ENCODE measurements around the gene NME3.
A peak's percentile ranks its signal among the peaks of the same experiment; 100 is the strongest.

The NME3 gene

GRCh38 chr16:1793578-1794220 lies 22.4 kb upstream of the NME3 start, which contains the start of gene IGFALS:
IGFALS (minus strand) TSS chr16:1793705; CDS start chr16:1793652, 53 bp downstream.
- no peak for DNase-seq (ENCODE audit: low read depth)

- DNase-seq (ENCODE audit: low read depth): no peak
Measured at GRCh38 chr16:1792836-1793577, 21.7 kb upstream of the NME3 start.

- no peak for DNase-seq (ENCODE audit: low read depth)
Measured at GRCh38 chr16:1791943-1792812, 20.8 kb upstream of the NME3 start.

- DNase-seq (ENCODE audit: low read depth): no peak
Measured at GRCh38 chr16:1791256-1791942, 20.1 kb upstream of the NME3 start.

- DNase-seq (ENCODE audit: low read depth): no peak
Measured at GRCh38 chr16:1790611-1791255, 19.4 kb upstream of the NME3 start.

- DNase-seq (ENCODE audit: low read depth): no peak
Measured at GRCh38 chr16:1790261-1790610, 18.9 kb upstream of the NME3 start.

GRCh38 chr16:1789643-1790045 lies 18.3 kb upstream of the NME3 start:
- DNase-seq (ENCODE audit: low read depth): no peak

GRCh38 chr16:1788708-1789100 lies 17.4 kb upstream of the NME3 start:
- DNase-seq (ENCODE audit: low read depth): no peak

- DNase-seq (ENCODE audit: low read depth): no peak
Measured at GRCh38 chr16:1788095-1788707, 16.9 kb upstream of the NME3 start.

- no peak for DNase-seq (ENCODE audit: low read depth)
Measured at GRCh38 chr16:1787322-1788094, 16.2 kb upstream of the NME3 start.

- no peak for DNase-seq (ENCODE audit: low read depth)
Measured at GRCh38 chr16:1787056-1787321, 15.6 kb upstream of the NME3 start.

- no peak for DNase-seq (ENCODE audit: low read depth)
Measured at GRCh38 chr16:1786242-1787055, 15.1 kb upstream of the NME3 start.

- no peak for DNase-seq (ENCODE audit: low read depth)
Measured at GRCh38 chr16:1785846-1786170, 14.5 kb upstream of the NME3 start.

GRCh38 chr16:1784977-1785845 lies 13.9 kb upstream of the NME3 start:
- no peak for DNase-seq (ENCODE audit: low read depth)

GRCh38 chr16:1782408-1783264 lies 11.3 kb upstream of the NME3 start, which contains the start of the genes NUBP2 and SPSB3:
NUBP2 (plus strand) TSS chr16:1782960; CDS start chr16:1783021, 61 bp downstream.
SPSB3 (minus strand) TSS chr16:1782571; CDS start chr16:1781483, 1,088 bp downstream.
- DNase-seq (ENCODE audit: low read depth): peak; percentile 91

- DNase-seq (ENCODE audit: low read depth): peak; percentile 18
Measured at GRCh38 chr16:1781758-1782407, 10.5 kb upstream of the NME3 start.

- no peak for DNase-seq (ENCODE audit: low read depth)
Measured at GRCh38 chr16:1781254-1781653, 9.9 kb upstream of the NME3 start.
